Measurements from ENCODE around the gene CRACR2A.
A peak's percentile ranks its signal among the peaks of the same experiment; 100 is the strongest.

CRACR2A gene

GRCh38 chr12:3752096-3752709 lies 706 bp downstream of the CRACR2A start:
- no peak for DNase-seq

- DNase-seq: no peak
These were observed 1.5 kb downstream of the CRACR2A start for GRCh38 chr12:3751151-3752095.

- no peak for DNase-seq
These were observed 2.3 kb downstream of the CRACR2A start for GRCh38 chr12:3750616-3751015.

GRCh38 chr12:3748620-3749019 lies 4.3 kb downstream of the CRACR2A start:
- DNase-seq: no peak

GRCh38 chr12:3747976-3748619 lies 4.8 kb downstream of the CRACR2A start:
- no peak for DNase-seq

- no peak for DNase-seq
These were observed 5.4 kb downstream of the CRACR2A start for GRCh38 chr12:3747543-3747942.

- DNase-seq: no peak
These were observed 6.2 kb downstream of the CRACR2A start for GRCh38 chr12:3746758-3747157.

GRCh38 chr12:3745152-3745551 lies 7.8 kb downstream of the CRACR2A start:
- DNase-seq: no peak

- DNase-seq: no peak
These were observed 8.5 kb downstream of the CRACR2A start for GRCh38 chr12:3744229-3744901.

- no peak for DNase-seq
These were observed 9.1 kb downstream of the CRACR2A start for GRCh38 chr12:3743803-3744202.

GRCh38 chr12:3741882-3742672 lies 10.8 kb downstream of the CRACR2A start:
- DNase-seq: no peak

- DNase-seq: no peak
These were observed 12.3 kb downstream of the CRACR2A start for GRCh38 chr12:3740480-3741231.

- no peak for DNase-seq
These were observed 17.5 kb downstream of the CRACR2A start for GRCh38 chr12:3735432-3735831.

GRCh38 chr12:3732901-3733300 lies 20.0 kb downstream of the CRACR2A start:
- no peak for DNase-seq

GRCh38 chr12:3730111-3730510 lies 22.8 kb downstream of the CRACR2A start:
- no peak for DNase-seq

- no peak for DNase-seq
These were observed 24.2 kb downstream of the CRACR2A start for GRCh38 chr12:3728686-3729085.

- peak; percentile 34 for DNase-seq
These were observed 24.9 kb downstream of the CRACR2A start for GRCh38 chr12:3727877-3728632.

GRCh38 chr12:3727354-3727753 lies 25.6 kb downstream of the CRACR2A start:
- no peak for DNase-seq

- DNase-seq: no peak
These were observed 26.5 kb downstream of the CRACR2A start for GRCh38 chr12:3726456-3726855.

GRCh38 chr12:3725388-3726115 lies 27.4 kb downstream of the CRACR2A start:
- DNase-seq: no peak

All from NCI-H1694 treated with DMSO at 0.1 percent for 48 hours (cell line).